ENCODE results near the gene TMUB2.

Gene TMUB2

GRCh38 chr17:44203731-44204440, 17.1 kb downstream of the TMUB2 start:
- DNase-seq: peak; percentile 60

- peak; percentile 64 for DNase-seq
Measured at GRCh38 chr17:44204441-44204882, 17.7 kb downstream of the TMUB2 start.

GRCh38 chr17:44205962-44206824, 19.4 kb downstream of the TMUB2 start:
- no peak for DNase-seq

GRCh38 chr17:44206825-44207155, 20.0 kb downstream of the TMUB2 start:
- DNase-seq: no peak

- DNase-seq: no peak
Measured at GRCh38 chr17:44207319-44207718, 20.5 kb downstream of the TMUB2 start.

- no peak for DNase-seq
Measured at GRCh38 chr17:44207743-44208142, 21.0 kb downstream of the TMUB2 start.

- DNase-seq: no peak
Measured at GRCh38 chr17:44209786-44210341, 23.1 kb downstream of the TMUB2 start.

- DNase-seq: peak; percentile 85
Measured at GRCh38 chr17:44210342-44211192, 23.8 kb downstream of the TMUB2 start.

- DNase-seq: no peak
Measured at GRCh38 chr17:44211281-44212265, 24.8 kb downstream of the TMUB2 start.

- no peak for DNase-seq
Measured at GRCh38 chr17:44212507-44213402, 26.0 kb downstream of the TMUB2 start.

GRCh38 chr17:44213403-44214229, 26.8 kb downstream of the TMUB2 start:
- DNase-seq: no peak

GRCh38 chr17:44214230-44214494, 27.4 kb downstream of the TMUB2 start:
- DNase-seq: no peak

GRCh38 chr17:44214896-44215295, 28.1 kb downstream of the TMUB2 start:
- DNase-seq: no peak

GRCh38 chr17:44216173-44216572, 29.4 kb downstream of the TMUB2 start:
- no peak for DNase-seq

GRCh38 chr17:44216694-44217093, 29.9 kb downstream of the TMUB2 start:
- no peak for DNase-seq

GRCh38 chr17:44217738-44218343, 31.1 kb downstream of the TMUB2 start:
- no peak for DNase-seq

GRCh38 chr17:44218344-44219107, 31.8 kb downstream of the TMUB2 start:
- DNase-seq: peak; percentile 94

- DNase-seq: peak; percentile 73
Measured at GRCh38 chr17:44219108-44219615, 32.4 kb downstream of the TMUB2 start.

All from fibroblast of skin of back (primary cell).